HepG2 (cell line): ENCODE measurements around the gene LDHB.

Experiments used
- RBM39 ChIP-seq: fragments of 200-400 bp; formaldehyde crosslinking; IDR thresholded peaks from one replicate; pipeline ENCODE4 v1.6.1; 2018; ENCODE audit warnings: antibody characterized with exemption, mild to moderate bottlenecking, low read depth, low read length; ENCODE audit not compliant: poor library complexity, severe bottlenecking
- TP53 ChIP-seq: sonication (generic); formaldehyde crosslinking; conservative IDR thresholded peaks from 2 replicates; pipeline ENCODE4 v1.4.0; 2020; ENCODE audit warnings: missing genetic modification reagents
- ZNF589 ChIP-seq: sonication (generic); formaldehyde crosslinking; conservative IDR thresholded peaks from 2 replicates; pipeline ENCODE4 v1.8.0; 2022; ENCODE audit warnings: mild to moderate bottlenecking, moderate library complexity, missing genetic modification reagents

DNA sequence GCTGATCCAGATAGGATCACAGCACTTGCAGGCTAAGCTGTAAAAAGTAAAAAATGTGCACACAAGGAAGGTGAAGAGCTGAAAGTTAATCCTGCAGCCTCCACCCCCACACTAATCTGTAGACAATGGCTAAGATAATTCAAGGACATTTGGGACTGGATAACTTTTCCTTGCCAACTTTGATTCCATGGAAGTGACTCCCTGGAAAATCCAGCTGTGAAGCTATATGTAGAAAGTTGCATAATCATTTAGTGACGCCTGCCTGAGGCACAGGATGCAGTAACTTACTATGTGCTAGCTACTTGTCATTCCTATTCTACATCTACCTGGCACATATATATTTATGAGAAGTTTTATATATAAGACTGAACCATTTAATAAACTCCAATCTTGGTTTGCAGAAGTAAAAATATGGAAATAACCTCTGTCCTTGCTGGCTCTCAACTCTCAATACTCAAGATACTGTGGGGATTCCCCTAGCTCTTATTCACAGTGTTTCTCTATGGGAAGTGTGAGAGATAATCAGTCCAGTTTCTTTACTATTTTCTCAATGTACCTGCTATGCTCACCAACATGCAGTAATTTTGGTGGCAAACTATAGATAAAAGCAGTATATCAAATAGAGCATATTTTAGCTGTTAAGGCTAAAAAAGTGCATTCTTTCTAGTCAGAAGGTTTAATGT is 14.8 kb downstream of the LDHB start:
- TF ChIP-seq ZNF589 (CRISPR knock-in tag) (no peak), RBM39 (no peak), TP53 (CRISPR knock-in tag) (no peak)
